DND-41 (cell line): Measurements from ENCODE around the gene FBXW10B.
A peak's percentile ranks its signal among the peaks of the same experiment; 100 is the strongest.
"Not testable (repeated sequence)": the region's sequence is repeated elsewhere in the genome, so short reads cannot be mapped to it uniquely, and the experiment has no call there.

Experiments
- ATAC-seq: fragments of 200-7000 bp; cut with Tn5 transposase; 3 replicates; pipeline ENCODE4 v1.9.1; 2021; ENCODE audit warnings: low read depth; ENCODE audit not compliant: insufficient read depth
- DNase-seq: peaks from one replicate; pipeline ENCODE4 v3.0.0-alpha.2; 2020
- H2AFZ ChIP-seq: 2 replicates; pipeline ENCODE4 v1.6.0; 2012; ENCODE audit warnings: low read depth, low read length
- H3K27ac ChIP-seq: 2 replicates; pipeline ENCODE4 v1.5.1; 2012; ENCODE audit warnings: low read length, inconsistent platforms
- H3K27me3 ChIP-seq: fragments of 200-600 bp; sonication (generic); 2 replicates; pipeline ENCODE4 v1.6.0; 2012; ENCODE audit warnings: low read length, mild to moderate bottlenecking, inconsistent platforms; ENCODE audit not compliant: insufficient read depth, poor library complexity
- H3K36me3 ChIP-seq: 2 replicates; pipeline ENCODE4 v1.5.1; 2012; ENCODE audit warnings: low read length, inconsistent platforms; ENCODE audit not compliant: insufficient read depth
- H3K4me1 ChIP-seq: 2 replicates; pipeline ENCODE4 v1.5.1; 2012; ENCODE audit warnings: mild to moderate bottlenecking, low read length; ENCODE audit not compliant: insufficient read depth
- H3K4me2 ChIP-seq: 2 replicates; pipeline ENCODE4 v1.6.0; 2012; ENCODE audit warnings: mild to moderate bottlenecking, moderate library complexity, low read length, inconsistent platforms; ENCODE audit not compliant: insufficient read depth
- H3K4me3 ChIP-seq, 2 experiments: fragments of 200-600 bp in 1 of 2; shearing (Covaris generic) in 1 of 2; 2 replicates each; pipeline ENCODE4 v1.5.1; 2012 to 2016; ENCODE audit warnings: inconsistent platforms in 2 of 2, low read length in 2 of 2, mild to moderate bottlenecking in 2 of 2, low read depth in 1 of 2, moderate library complexity in 1 of 2
- H3K79me2 ChIP-seq: 2 replicates; pipeline ENCODE4 v1.6.0; 2012; ENCODE audit warnings: low read length, inconsistent platforms; ENCODE audit not compliant: insufficient read depth
- H3K9ac ChIP-seq: 2 replicates; pipeline ENCODE4 v1.6.0; 2012; ENCODE audit warnings: low read depth, mild to moderate bottlenecking, inconsistent platforms, low read length, moderate library complexity
- H3K9me3 ChIP-seq: 2 replicates; pipeline ENCODE4 v1.5.1; 2012; ENCODE audit warnings: low read length, moderate library complexity, mild to moderate bottlenecking, inconsistent platforms; ENCODE audit not compliant: insufficient read depth, severe bottlenecking
- H4K20me1 ChIP-seq: 2 replicates; pipeline ENCODE4 v1.6.0; 2012; ENCODE audit warnings: low read length; ENCODE audit not compliant: insufficient read depth

The FBXW10B gene

DNA sequence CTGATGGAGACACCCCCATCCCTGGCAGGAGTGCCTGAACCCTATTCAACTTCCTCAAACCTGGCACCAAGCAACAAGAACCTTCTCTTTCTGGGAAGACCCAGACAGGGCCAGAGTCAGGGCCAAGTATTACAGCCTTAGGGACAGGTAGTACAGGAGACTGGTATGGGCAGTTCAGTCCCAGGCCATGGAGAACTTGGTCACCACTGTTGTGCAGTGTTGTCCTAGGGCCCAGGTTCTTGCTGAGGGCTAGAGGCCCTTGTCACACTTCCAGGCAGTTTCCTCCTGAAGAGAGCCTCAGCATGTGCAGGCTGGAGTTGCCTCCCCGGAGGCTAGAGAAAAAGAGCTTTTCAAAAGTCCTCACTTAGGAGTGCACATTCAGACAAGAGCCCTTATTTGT lies 28.7 kb downstream of the FBXW10B start:
- ATAC-seq: 0 out of 3 replicates have a peak, but pooled peaks have one; percentile 2
- not testable (repeated sequence) for H3K27ac ChIP-seq, H3K9ac ChIP-seq, H3K4me3 ChIP-seq, H3K4me2 ChIP-seq, DNase-seq, H4K20me1 ChIP-seq, H3K79me2 ChIP-seq, H2AFZ ChIP-seq, H3K27me3 ChIP-seq, H3K36me3 ChIP-seq, H3K9me3 ChIP-seq
- H3K4me1 ChIP-seq: peaks cover 24% of the 10 kb centered on the region

DNA sequence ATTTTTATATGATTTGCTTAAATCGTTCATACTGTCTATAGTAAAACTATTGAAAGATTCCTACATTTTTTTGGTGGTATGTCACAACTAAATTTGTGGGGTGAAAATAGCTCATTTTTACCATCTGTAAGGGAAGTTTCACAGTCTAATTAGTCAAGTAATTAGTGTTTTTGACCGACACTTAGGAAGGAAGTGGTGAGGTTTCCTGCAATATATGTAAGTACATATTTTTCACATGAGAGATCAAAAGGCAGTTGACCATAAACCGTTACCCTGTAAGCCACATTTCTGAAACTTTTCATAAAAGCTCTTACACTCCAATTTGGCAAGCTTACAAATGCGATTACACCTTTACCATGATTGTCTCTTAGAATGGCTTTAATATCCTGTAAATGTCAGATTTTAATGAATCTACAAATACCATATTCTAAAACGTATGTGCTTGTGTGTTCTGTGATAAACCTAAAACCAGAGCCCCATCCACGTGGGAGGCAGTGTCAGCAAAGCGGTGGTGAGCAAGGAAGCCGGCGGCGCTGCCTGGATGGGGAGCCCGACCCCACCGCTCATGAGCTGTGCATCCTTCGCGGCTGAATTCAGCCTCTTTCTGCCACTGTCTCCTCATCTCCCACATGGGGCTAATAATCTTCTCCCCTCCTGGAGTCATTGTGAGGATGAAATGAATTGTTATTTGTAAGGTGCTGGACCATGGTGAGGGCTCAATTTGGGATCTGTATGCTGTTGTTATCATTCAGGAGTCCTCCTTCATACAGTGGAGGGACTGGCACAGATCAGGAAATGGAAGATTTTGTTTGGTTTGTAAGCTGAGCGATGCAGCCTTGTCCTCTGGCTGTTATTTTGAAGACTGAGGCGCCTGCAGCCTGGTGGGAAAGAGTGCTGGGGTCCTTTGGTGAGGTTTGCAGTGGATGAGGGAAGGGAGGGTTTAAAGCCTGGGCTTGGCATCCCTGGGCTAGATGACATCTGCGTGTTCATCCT lies 29.7 kb downstream of the FBXW10B start:
- H3K27me3 ChIP-seq, H4K20me1 ChIP-seq, H2AFZ ChIP-seq, H3K36me3 ChIP-seq, H3K9ac ChIP-seq, H3K4me3 ChIP-seq, H3K27ac ChIP-seq, H3K79me2 ChIP-seq, H3K9me3 ChIP-seq: not testable (repeated sequence)
- DNase-seq: peak; percentile 56
- ATAC-seq: peak; percentile 83
- peak overlapping the region; percentile 46 for H3K4me2 ChIP-seq
- peaks cover 24% of the 10 kb centered on the region for H3K4me1 ChIP-seq

DNA sequence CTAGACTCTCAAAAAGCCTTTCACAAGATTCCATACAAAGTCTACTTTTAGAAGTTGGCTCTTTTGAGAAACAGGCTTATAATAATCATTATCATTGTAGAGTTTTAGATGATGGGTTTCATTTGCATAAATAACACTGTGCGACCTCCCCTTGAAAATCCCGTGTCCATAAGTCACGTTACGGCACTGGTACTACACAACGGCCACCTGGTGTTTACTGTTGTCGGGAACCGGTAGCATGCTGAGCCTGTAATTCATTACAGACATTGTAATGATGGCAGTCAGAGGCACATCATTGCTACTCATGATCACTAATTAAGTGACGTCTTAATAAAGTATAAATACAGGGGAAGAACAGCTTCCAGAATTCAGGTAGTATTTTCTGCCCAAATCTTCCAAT lies 31.5 kb downstream of the FBXW10B start:
- not testable (repeated sequence) for H4K20me1 ChIP-seq, H3K9me3 ChIP-seq, H3K4me3 ChIP-seq, H3K79me2 ChIP-seq, H3K9ac ChIP-seq, H2AFZ ChIP-seq, H3K4me2 ChIP-seq, H3K27ac ChIP-seq, DNase-seq, H3K36me3 ChIP-seq, ATAC-seq, H3K27me3 ChIP-seq
- H3K4me1 ChIP-seq: peaks cover 24% of the 10 kb centered on the region

- H3K9me3 ChIP-seq, H3K36me3 ChIP-seq, H3K79me2 ChIP-seq, H3K27me3 ChIP-seq, H4K20me1 ChIP-seq, H3K27ac ChIP-seq, H3K4me3 ChIP-seq, H3K4me1 ChIP-seq, H3K9ac ChIP-seq, DNase-seq, H2AFZ ChIP-seq, ATAC-seq, H3K4me2 ChIP-seq: not testable (repeated sequence)
Observed at GRCh38 chr17:15583313-15583712, 36.2 kb downstream of the FBXW10B start.

GRCh38 chr17:15581462-15581861 lies 38.0 kb downstream of the FBXW10B start:
- not testable (repeated sequence) for H2AFZ ChIP-seq, DNase-seq, H3K4me2 ChIP-seq

GRCh38 chr17:15576848-15577247 lies 42.7 kb downstream of the FBXW10B start:
- not testable (repeated sequence) for H2AFZ ChIP-seq, H3K4me1 ChIP-seq, H3K27ac ChIP-seq, H3K36me3 ChIP-seq, ATAC-seq, H3K9me3 ChIP-seq, H3K27me3 ChIP-seq, H3K79me2 ChIP-seq, DNase-seq, H3K4me2 ChIP-seq, H4K20me1 ChIP-seq, H3K4me3 ChIP-seq, H3K9ac ChIP-seq

More at GRCh38 chr17:15581462-15581861, 38.0 kb downstream of the FBXW10B start:
- not testable (repeated sequence) for H3K27ac ChIP-seq, H3K27me3 ChIP-seq, H3K9me3 ChIP-seq, H3K79me2 ChIP-seq, H3K36me3 ChIP-seq, H3K9ac ChIP-seq, H3K4me1 ChIP-seq, ATAC-seq, H3K4me3 ChIP-seq, H4K20me1 ChIP-seq

GRCh38 chr17:15574660-15575059 lies 44.8 kb downstream of the FBXW10B start:
- not testable (repeated sequence) for DNase-seq, H3K4me3 ChIP-seq, H3K27me3 ChIP-seq, H3K9ac ChIP-seq, H3K27ac ChIP-seq, H3K4me1 ChIP-seq, H2AFZ ChIP-seq, H3K4me2 ChIP-seq, H3K79me2 ChIP-seq, ATAC-seq, H3K36me3 ChIP-seq, H4K20me1 ChIP-seq, H3K9me3 ChIP-seq
